ENCODE data around the gene PITPNM2.

The PITPNM2 gene

DNA sequence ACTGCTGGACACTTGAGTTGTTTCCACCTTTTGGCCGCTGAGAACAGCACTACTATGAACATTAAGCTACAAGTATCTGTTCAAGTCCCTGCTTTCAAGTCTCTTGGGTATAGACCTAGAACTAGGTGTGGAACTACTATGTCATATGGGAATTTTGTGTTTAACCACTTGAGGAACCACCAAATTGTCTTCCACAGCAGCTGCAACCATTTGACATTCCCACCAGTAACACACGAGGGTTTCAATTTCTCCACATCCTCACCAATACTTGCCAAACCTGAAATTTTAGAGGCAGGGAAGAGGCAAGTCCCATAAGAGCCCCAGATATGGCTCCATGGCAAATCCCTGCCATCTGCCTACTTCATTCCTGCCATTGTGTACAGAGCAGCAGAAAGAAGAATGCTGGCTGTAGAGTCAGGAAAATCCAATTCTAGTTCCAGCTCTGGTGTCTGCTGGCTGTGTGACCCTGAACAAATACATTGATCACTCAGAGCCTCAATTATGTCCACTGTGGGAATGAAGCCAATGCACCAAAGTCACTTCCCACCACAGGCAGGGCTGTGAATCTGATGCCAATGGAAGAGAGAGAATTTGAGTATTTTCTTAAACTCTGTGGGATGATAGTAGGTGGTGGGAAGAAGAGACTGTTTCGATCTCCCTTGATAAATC lies 17.8 kb downstream of the PITPNM2 start:
- no peaks in the 10 kb centered on the region for H3K36me3 ChIP-seq (ENCODE audit: insufficient read depth, low read length)
- no peak overlapping the region for H3K4me3 ChIP-seq
- no peak overlapping the region for H3K9ac ChIP-seq (ENCODE audit: insufficient read length)
- DNase-seq (ENCODE audit: low read depth, low spot score): no peak
- H3K27ac ChIP-seq: no peak overlapping the region
- no peaks in the 10 kb centered on the region for H3K9me3 ChIP-seq (ENCODE audit: low read depth, low read length)
- TF ChIP-seq EZH2 (IDR thresholded peaks at IDR 0.05): no peak
- TF ChIP-seq FOXP2 (optimal IDR thresholded peaks at IDR 0.05; ENCODE audit: control extremely low read depth, extremely low read length, insufficient read depth): no peak
- no peak for TF ChIP-seq POLR2AphosphoS5 (IDR thresholded peaks at IDR 0.05; ENCODE audit: borderline replicate concordance, low read depth, low read length)

DNA sequence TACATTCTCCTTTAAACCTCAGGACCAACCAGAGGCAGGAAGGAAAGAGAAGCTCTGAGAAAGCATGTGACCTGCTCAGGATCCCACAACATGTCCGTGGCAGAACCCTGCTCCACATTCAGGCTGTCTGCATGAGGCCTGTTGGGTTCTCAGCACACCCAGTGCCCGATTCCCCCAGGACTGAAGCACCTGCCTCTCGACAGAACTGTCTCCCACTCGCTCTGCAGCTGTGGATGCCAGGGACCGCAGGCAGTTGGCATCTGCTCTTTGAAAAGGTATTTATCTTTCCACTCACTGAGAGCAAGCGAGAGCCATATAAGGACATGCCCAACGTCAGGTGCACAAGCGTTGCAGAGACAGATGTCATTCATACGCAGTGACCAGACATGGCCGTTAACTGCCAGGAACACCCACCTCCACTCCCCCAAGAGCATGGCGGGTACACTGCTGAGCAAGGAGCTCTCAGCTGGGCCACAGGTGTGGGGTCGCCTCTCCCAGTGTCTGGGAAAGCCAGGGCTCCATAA lies 18.9 kb downstream of the PITPNM2 start:
- TF ChIP-seq EZH2 (IDR thresholded peaks at IDR 0.05) (no peak), POLR2AphosphoS5 (IDR thresholded peaks at IDR 0.05; ENCODE audit: borderline replicate concordance, low read depth, low read length) (no peak), FOXP2 (optimal IDR thresholded peaks at IDR 0.05; ENCODE audit: control extremely low read depth, extremely low read length, insufficient read depth) (no peak)
- DNase-seq (ENCODE audit: low read depth, low spot score): no peak
- H3K4me3 ChIP-seq: no peak overlapping the region
- H3K27ac ChIP-seq: no peak overlapping the region
- no peaks in the 10 kb centered on the region for H3K9me3 ChIP-seq (ENCODE audit: low read depth, low read length)
- H3K36me3 ChIP-seq (ENCODE audit: insufficient read depth, low read length): no peaks in the 10 kb centered on the region
- no peak overlapping the region for H3K9ac ChIP-seq (ENCODE audit: insufficient read length)

DNA sequence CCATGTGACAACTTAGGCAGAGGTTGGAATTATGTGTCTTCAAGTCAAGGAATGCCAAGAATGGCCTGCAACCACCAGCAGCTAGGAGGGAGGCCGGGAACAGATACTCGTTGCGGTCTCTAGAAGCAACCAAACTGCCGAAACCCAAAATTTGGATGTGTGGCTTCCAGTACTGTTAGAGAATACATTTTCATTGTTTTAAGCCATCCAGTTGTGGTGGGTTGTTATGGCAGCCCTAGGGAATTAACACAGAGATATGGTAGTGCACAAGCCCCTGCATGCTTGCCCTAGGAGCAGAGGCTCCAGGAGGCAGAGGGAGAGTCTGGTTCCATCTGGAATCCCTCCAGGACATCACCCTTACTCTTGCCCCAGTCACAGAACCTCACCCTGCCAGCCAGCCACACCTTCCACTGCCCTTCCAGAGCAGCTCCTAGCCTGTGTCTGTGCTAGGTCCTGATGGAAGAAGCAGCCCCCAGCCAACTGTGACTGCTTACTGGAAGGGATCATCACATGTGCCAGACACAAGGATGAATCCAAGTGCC lies 19.5 kb downstream of the PITPNM2 start:
- H3K9me3 ChIP-seq (ENCODE audit: low read depth, low read length): no peaks in the 10 kb centered on the region
- no peak overlapping the region for H3K27ac ChIP-seq
- no peak overlapping the region for H3K9ac ChIP-seq (ENCODE audit: insufficient read length)
- H3K36me3 ChIP-seq (ENCODE audit: insufficient read depth, low read length): no peaks in the 10 kb centered on the region
- no peak for TF ChIP-seq EZH2 (IDR thresholded peaks at IDR 0.05)
- TF ChIP-seq FOXP2 (optimal IDR thresholded peaks at IDR 0.05; ENCODE audit: control extremely low read depth, extremely low read length, insufficient read depth): no peak
- no peak for TF ChIP-seq POLR2AphosphoS5 (IDR thresholded peaks at IDR 0.05; ENCODE audit: borderline replicate concordance, low read depth, low read length)
- H3K4me3 ChIP-seq: no peak overlapping the region
- no peak for DNase-seq (ENCODE audit: low read depth, low spot score)

DNA sequence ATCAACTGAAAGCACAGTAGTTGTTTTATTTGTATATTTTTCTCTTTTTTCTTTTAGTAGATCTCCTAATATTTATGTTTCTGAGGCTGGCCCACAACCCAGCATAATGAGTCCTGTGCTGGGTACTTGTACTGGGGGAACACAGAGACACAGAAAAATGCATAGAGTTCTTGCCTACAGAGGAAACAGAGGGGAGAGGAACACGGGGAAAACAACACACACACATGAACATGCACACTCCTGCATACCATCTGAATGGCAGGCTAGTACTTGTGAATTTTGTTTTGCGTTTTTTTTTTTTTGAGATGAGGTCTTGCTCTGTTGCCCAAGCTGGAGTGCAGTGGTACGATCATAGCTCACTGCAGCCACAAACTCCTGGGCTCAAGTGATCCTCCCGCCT lies 21.3 kb downstream of the PITPNM2 start:
- Histone ChIP-seq H3K36me3 (ENCODE audit: insufficient read depth, low read length) (no peaks in the 10 kb centered on the region), H3K9ac (ENCODE audit: insufficient read length) (no peak overlapping the region), H3K4me3 (no peak overlapping the region), H3K9me3 (ENCODE audit: low read depth, low read length) (no peaks in the 10 kb centered on the region), H3K27ac (no peak overlapping the region)
- TF ChIP-seq POLR2AphosphoS5 (IDR thresholded peaks at IDR 0.05; ENCODE audit: borderline replicate concordance, low read depth, low read length): no peak
- no peak for TF ChIP-seq EZH2 (IDR thresholded peaks at IDR 0.05)
- no peak for DNase-seq (ENCODE audit: low read depth, low spot score)

DNA sequence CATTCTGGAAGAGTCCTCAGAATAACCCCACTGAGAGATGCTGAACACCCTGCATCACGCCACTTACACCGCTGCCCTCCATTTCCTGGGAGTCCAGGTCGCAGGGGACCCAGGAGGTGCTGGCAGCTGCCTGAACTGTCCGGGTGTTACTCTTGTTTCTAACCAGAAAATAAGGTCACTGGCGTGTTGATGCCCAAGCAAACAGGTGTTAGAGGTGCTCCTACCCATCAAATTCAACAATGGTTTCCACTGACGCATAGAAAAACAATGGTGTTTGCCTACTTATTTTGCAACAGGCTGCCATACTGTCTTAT lies 23.8 kb downstream of the PITPNM2 start:
- DNase-seq (ENCODE audit: low read depth, low spot score): no peak
- H3K4me3 ChIP-seq: no peak overlapping the region
- no peak overlapping the region for H3K9ac ChIP-seq (ENCODE audit: insufficient read length)
- no peak for TF ChIP-seq FOXP2 (optimal IDR thresholded peaks at IDR 0.05; ENCODE audit: control extremely low read depth, extremely low read length, insufficient read depth)
- no peak for TF ChIP-seq POLR2AphosphoS5 (IDR thresholded peaks at IDR 0.05; ENCODE audit: borderline replicate concordance, low read depth, low read length)
- TF ChIP-seq EZH2 (IDR thresholded peaks at IDR 0.05): no peak
- H3K27ac ChIP-seq: no peak overlapping the region
- no peaks in the 10 kb centered on the region for H3K9me3 ChIP-seq (ENCODE audit: low read depth, low read length)
- H3K36me3 ChIP-seq (ENCODE audit: insufficient read depth, low read length): no peaks in the 10 kb centered on the region

DNA sequence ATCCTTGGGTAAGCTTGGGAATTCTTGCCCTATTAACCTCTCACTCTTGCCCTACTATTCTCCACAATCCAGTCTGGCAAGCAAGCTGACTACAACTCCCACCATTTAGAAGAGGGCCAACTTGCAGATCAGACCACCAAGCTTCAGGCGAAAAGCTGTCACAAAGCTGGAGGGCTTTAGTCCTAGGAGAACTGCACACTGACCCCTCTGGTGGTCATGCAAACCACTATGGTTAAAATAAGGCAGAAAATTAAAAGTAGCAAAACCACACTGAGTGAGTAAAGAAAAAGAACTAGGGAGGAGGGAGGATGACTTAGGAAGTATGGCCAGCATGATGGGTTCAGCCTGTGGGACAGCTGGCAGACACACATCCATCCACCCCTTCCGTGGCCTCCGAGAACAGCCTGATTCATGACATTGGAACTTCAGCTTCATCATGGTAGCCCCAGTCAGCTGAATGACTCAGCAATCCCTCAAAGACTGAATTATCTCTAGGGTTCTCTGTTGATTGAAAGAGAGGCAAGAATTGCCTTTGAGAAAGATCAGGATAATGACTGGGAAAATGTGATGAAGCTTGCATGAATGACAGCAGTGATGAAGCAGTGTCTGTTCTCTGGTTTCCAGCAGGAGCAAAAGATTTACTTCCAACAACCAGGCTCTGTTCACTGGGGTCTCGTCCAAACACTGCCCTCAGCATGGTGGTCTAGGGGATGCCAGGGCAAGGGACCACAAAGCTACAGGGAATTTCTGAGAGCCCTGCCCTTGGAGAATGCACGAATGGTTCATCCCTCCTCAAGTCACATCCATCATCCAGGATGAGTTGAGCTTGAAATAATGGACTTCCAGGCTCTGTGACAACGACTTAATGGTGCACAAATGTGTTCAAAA lies 24.4 kb downstream of the PITPNM2 start:
- H3K9ac ChIP-seq (ENCODE audit: insufficient read length): no peak overlapping the region
- H3K27ac ChIP-seq: no peak overlapping the region
- DNase-seq (ENCODE audit: low read depth, low spot score): no peak

DNA sequence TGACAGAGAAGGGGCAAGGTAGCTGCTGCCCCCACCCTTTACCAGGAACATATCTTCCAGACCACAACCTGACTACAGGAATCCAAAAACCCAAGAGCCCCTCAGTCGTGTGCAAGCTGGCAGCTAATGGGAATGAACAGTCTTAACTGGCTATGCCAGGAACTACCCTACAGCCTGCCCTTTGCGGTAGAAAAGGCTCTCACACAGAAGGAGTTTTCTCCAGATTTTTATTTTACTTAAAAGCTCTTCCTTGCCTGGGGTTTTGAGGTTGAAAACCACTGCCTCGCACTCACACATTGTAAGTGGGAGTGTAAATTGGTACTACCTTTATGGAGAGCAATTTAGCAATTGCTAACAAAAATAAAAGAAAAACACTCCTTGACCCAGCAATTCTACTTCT lies 28.3 kb downstream of the PITPNM2 start:
- H3K4me3 ChIP-seq: no peak overlapping the region
- no peak for DNase-seq (ENCODE audit: low read depth, low spot score)
- H3K9ac ChIP-seq (ENCODE audit: insufficient read length): no peak overlapping the region
- no peak for TF ChIP-seq EZH2 (IDR thresholded peaks at IDR 0.05)
- no peak for TF ChIP-seq FOXP2 (optimal IDR thresholded peaks at IDR 0.05; ENCODE audit: control extremely low read depth, extremely low read length, insufficient read depth)
- TF ChIP-seq POLR2AphosphoS5 (IDR thresholded peaks at IDR 0.05; ENCODE audit: borderline replicate concordance, low read depth, low read length): no peak
- H3K27ac ChIP-seq: no peak overlapping the region
- no peaks in the 10 kb centered on the region for H3K9me3 ChIP-seq (ENCODE audit: low read depth, low read length)
- H3K36me3 ChIP-seq (ENCODE audit: insufficient read depth, low read length): no peaks in the 10 kb centered on the region

More for the DNA sequence above, 24.4 kb downstream of the PITPNM2 start:
- Histone ChIP-seq H3K9me3 (ENCODE audit: low read depth, low read length) (no peaks in the 10 kb centered on the region), H3K4me3 (no peak overlapping the region), H3K36me3 (ENCODE audit: insufficient read depth, low read length) (no peaks in the 10 kb centered on the region)
- no peak for TF ChIP-seq FOXP2 (optimal IDR thresholded peaks at IDR 0.05; ENCODE audit: control extremely low read depth, extremely low read length, insufficient read depth)
- no peak for TF ChIP-seq POLR2AphosphoS5 (IDR thresholded peaks at IDR 0.05; ENCODE audit: borderline replicate concordance, low read depth, low read length)
- no peak for TF ChIP-seq EZH2 (IDR thresholded peaks at IDR 0.05)

DNA sequence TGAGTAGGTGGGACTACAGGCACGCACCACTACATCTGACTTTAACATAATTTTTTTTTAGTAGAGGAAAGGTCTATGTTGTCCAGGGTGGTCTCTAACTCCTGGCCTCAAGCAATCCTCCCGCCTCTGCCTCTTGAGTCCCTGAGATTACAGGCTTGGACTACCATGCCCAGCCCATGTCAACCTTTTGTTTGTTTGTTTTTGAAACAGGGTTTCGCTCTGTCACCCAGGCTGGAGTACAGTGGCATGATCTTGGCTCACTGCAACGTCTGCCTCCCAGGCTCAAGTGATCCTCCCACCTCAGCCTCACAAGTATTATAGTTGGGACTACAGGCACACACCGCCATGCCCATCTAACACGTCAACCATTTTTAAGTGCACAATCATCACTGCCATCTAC lies 29.2 kb downstream of the PITPNM2 start:
- no peaks in the 10 kb centered on the region for H3K36me3 ChIP-seq (ENCODE audit: insufficient read depth, low read length)
- H3K27ac ChIP-seq: no peak overlapping the region
- no peaks in the 10 kb centered on the region for H3K9me3 ChIP-seq (ENCODE audit: low read depth, low read length)
- no peak overlapping the region for H3K4me3 ChIP-seq
- no peak for DNase-seq (ENCODE audit: low read depth, low spot score)
- no peak overlapping the region for H3K9ac ChIP-seq (ENCODE audit: insufficient read length)
- TF ChIP-seq FOXP2 (optimal IDR thresholded peaks at IDR 0.05; ENCODE audit: control extremely low read depth, extremely low read length, insufficient read depth) (no peak), POLR2AphosphoS5 (IDR thresholded peaks at IDR 0.05; ENCODE audit: borderline replicate concordance, low read depth, low read length) (no peak), EZH2 (IDR thresholded peaks at IDR 0.05) (no peak)

Data from SK-N-MC (cell line).